Type B pancreatic cell (in vitro differentiated cells): ENCODE results near the gene IL32. TPM values are rescaled to one million over a fixed set of nuclear protein-coding genes. Genes with fewer than 3 reads are reported as not detected.
"Not testable (repeated sequence)": the region's sequence is repeated elsewhere in the genome, so short reads cannot be mapped to it uniquely, and the experiment has no call there.

Experiments
- DNase-seq: peaks from one replicate; pipeline ENCODE4 v3.0.0; 2021; ENCODE audit warnings: mixed read lengths; ENCODE audit not compliant: unreplicated experiment; ENCODE audit errors: extremely low spot score
- H3K27ac Mint-ChIP-seq: 2 replicates; pipeline ENCODE4 v1.8.0; 2021; ENCODE audit warnings: mild to moderate bottlenecking, mixed read lengths
- H3K27me3 Mint-ChIP-seq: 2 replicates; pipeline ENCODE4 v1.8.0; 2021; ENCODE audit warnings: mixed read lengths
- H3K36me3 Mint-ChIP-seq: 2 replicates; pipeline ENCODE4 v1.8.0; 2021; ENCODE audit warnings: mixed read lengths
- H3K4me1 Mint-ChIP-seq: one replicate; pipeline ENCODE4 v1.8.0; 2021; ENCODE audit warnings: mixed read lengths; ENCODE audit not compliant: unreplicated experiment
- H3K4me3 Mint-ChIP-seq: 2 replicates; pipeline ENCODE4 v1.8.0; 2021; ENCODE audit warnings: mild to moderate bottlenecking, mixed read lengths
- H3K9me3 Mint-ChIP-seq: 2 replicates; pipeline ENCODE4 v1.8.0; 2021; ENCODE audit warnings: mixed read lengths
- total RNA-seq: library from RNA; stranded (reverse); gene quantifications from 2 replicates; pipeline ENCODE4 v1.2.1, GENCODE V29; 2021; ENCODE audit warnings: low replicate concordance
- TF ChIP-seq, protein P1 (sequence below): fragments of 200-600 bp; sonication (generic); conservative IDR thresholded peaks from 2 replicates; pipeline ENCODE4 v1.5.0; 2021; ENCODE audit warnings: antibody characterized with exemption, mild to moderate bottlenecking

The IL32 gene
- total RNA-seq, 1 donor from 2014 or later: 12.7 TPM

DNA sequence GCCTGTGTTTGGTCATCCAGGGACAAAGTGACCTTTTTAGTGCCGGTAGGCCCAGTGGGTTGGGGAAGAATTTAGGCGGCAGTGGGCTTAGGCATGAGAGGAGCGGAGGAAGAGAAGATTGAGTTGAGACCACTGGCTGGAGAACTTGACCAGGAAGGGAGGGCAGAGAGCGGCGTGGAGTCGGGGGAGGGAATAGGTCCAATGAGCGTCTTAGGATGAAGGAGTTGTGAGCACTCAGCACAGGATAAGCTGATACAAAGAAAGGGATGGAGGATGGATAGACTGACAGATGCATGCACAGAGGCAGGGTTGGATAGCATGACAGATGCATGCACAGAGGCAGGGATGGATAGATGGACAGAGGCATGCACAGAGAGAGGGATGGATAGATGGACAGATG, 8.0 kb downstream of the IL32 start:
- H3K27ac Mint-ChIP-seq: no peak overlapping the region
- TF ChIP-seq, protein P1, sequence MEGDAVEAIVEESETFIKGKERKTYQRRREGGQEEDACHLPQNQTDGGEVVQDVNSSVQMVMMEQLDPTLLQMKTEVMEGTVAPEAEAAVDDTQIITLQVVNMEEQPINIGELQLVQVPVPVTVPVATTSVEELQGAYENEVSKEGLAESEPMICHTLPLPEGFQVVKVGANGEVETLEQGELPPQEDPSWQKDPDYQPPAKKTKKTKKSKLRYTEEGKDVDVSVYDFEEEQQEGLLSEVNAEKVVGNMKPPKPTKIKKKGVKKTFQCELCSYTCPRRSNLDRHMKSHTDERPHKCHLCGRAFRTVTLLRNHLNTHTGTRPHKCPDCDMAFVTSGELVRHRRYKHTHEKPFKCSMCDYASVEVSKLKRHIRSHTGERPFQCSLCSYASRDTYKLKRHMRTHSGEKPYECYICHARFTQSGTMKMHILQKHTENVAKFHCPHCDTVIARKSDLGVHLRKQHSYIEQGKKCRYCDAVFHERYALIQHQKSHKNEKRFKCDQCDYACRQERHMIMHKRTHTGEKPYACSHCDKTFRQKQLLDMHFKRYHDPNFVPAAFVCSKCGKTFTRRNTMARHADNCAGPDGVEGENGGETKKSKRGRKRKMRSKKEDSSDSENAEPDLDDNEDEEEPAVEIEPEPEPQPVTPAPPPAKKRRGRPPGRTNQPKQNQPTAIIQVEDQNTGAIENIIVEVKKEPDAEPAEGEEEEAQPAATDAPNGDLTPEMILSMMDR: no peak
- H3K4me3 Mint-ChIP-seq: no peak overlapping the region
- no peaks in the 10 kb centered on the region for H3K4me1 Mint-ChIP-seq
- H3K27me3 Mint-ChIP-seq: peaks cover 39% of the 10 kb centered on the region
- no peak for DNase-seq
- H3K36me3 Mint-ChIP-seq: no peaks in the 10 kb centered on the region
- no peaks in the 10 kb centered on the region for H3K9me3 Mint-ChIP-seq

DNA sequence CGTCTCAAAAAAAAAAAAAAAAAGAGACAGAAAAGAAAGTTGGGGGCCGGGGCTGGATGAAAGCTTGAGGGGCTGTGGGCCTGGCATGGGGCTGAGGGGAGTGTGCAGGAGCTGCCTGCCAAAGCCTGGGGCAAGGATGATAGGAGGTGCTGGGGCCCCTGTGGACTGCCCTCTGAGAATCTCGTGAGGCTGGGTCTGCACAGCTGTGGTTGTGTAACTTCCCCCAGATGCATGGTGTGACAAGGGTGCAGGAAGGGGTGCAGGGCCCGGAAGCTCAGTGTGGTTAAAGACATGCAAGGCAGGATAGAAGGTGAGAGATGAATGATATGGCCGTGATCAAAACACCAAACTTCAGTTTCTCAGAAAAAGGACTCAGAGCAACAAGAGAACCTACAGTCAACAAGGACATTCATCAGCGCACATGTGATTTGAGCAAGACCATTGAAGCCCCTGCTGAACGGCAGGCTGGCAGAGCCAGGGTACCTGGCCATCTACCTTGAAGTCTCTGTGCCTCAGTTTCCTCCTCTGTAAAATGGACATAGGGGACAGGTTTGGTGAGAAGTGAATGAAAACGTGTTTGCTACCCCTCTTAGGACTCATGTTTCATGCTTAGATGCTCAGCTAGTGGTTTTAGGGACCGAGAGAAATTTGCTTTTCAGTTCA, 9.6 kb downstream of the IL32 start:
- no peak overlapping the region for H3K27ac Mint-ChIP-seq
- no peaks in the 10 kb centered on the region for H3K9me3 Mint-ChIP-seq
- no peaks in the 10 kb centered on the region for H3K36me3 Mint-ChIP-seq
- H3K4me3 Mint-ChIP-seq: no peak overlapping the region
- DNase-seq: no peak
- H3K4me1 Mint-ChIP-seq: no peaks in the 10 kb centered on the region
- TF ChIP-seq, protein P1: no peak
- peaks cover 49% of the 10 kb centered on the region for H3K27me3 Mint-ChIP-seq

DNA sequence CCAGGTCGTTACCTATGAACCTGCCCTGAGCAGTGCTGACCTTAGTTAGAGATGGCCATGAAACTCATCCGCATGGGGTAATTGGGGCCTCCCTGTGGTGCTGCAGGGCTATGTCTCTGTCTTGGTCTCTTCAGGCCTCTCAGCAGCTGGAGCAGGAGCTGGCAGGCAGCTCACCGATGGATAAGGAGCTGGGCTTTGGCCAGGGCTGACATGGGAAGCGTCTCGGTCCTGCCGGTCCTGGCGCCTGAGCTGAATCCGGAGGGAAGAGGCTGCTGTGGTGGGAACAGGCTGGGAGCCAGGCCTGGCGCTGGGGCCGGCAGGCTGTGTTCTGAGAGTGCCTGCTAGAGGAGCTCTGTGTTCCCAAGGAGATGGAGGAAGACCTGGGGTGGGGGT, 10.1 kb downstream of the IL32 start:
- Mint-ChIP-seq H3K4me3 (no peak overlapping the region), H3K27ac (no peak overlapping the region), H3K36me3 (no peaks in the 10 kb centered on the region), H3K27me3 (peaks cover 53% of the 10 kb centered on the region), H3K9me3 (no peaks in the 10 kb centered on the region), H3K4me1 (no peaks in the 10 kb centered on the region)
- TF ChIP-seq, protein P1: no peak
- DNase-seq: no peak

DNA sequence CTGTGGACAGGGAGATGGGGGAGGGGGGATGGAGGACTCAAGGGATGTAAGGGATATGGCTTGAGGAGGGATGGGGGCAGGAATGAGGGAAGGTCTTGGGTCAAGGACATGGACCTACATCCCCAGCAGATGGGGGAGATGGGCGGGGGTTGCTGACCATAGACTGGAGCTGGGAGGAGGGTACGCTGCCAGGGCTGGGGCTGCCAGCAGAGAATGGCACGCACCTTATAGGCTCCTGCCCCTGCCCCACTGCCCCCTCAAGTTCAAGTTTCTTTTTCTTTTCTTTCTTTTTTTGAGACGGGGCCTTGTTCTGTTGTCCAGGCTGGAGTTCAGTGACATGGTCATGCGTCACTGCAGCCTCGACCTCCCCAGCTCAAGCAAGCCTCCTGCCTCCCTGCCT, 10.5 kb downstream of the IL32 start:
- H3K27me3 Mint-ChIP-seq: peaks cover 57% of the 10 kb centered on the region
- not testable (repeated sequence) for H3K27ac Mint-ChIP-seq, H3K9me3 Mint-ChIP-seq, H3K36me3 Mint-ChIP-seq, DNase-seq, H3K4me3 Mint-ChIP-seq, H3K4me1 Mint-ChIP-seq

DNA sequence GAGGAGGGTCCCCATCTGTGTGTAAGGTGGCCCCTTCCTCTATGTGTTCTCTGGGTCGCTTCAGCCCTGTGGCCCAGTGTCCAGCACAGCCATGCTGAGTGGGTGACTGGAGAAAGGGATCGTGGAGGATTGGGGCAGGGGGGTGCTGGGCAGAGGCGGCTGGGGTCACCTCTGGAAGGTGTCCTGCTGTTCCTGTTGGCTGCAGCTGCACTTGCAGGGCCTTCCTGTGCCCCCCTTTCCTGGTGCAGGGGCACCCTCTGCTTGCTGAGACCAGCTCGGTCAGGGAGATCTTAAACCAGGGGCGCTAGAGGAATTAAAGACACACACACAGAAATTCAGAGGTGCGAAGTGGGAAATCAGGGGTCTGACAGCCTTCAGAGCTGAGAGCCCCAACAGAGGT, 11.1 kb downstream of the IL32 start:
- H3K27ac Mint-ChIP-seq: no peak overlapping the region
- H3K36me3 Mint-ChIP-seq: no peaks in the 10 kb centered on the region
- peaks cover 58% of the 10 kb centered on the region for H3K27me3 Mint-ChIP-seq
- no peaks in the 10 kb centered on the region for H3K4me1 Mint-ChIP-seq
- H3K9me3 Mint-ChIP-seq: no peaks in the 10 kb centered on the region
- no peak for DNase-seq
- H3K4me3 Mint-ChIP-seq: no peak overlapping the region
- TF ChIP-seq, protein P1: no peak

DNA sequence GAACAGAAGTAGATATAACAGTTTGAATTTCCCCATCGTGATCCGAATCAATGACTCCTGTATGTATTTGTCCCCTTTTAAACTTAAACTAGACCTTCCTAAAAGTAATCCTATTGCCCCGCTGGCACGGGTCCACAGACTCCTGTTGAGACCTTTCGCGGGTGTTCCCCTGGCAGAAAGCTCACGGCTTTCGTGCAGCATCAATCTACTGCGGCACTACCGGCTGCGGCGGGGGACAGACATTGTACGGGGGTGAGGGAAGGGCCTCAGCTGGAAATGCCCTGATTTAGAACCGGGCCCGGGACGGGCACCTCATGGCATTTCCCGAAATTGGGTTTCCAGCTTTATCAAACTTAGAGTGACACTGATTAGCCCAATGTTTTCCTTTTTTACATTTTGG, 14.6 kb downstream of the IL32 start:
- H3K4me3 Mint-ChIP-seq: no peak overlapping the region

DNA sequence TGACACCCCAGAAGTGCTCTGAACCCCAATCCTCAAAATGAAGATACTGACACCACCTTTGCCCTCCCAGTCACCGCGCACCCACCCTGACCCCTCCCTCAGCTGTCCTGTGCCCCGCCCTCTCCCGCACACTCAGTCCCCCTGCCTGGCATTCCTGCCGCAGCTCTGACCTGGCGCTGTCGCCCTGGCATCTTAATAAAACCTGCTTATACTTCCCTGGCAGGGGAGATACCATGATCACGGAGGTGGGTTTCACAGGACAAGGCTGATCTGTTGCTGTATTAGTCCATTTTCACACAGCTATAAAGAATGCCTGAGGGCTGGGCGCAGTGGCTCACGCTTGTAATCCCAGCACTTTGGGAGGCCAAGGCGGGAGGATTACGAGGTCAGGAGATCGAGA, 16.5 kb downstream of the IL32 start:
- H3K4me3 Mint-ChIP-seq, H3K9me3 Mint-ChIP-seq: not testable (repeated sequence)
- H3K27me3 Mint-ChIP-seq: peaks cover 25% of the 10 kb centered on the region

More for the DNA sequence above, 14.6 kb downstream of the IL32 start:
- TF ChIP-seq, protein P1: no peak
- no peaks in the 10 kb centered on the region for H3K9me3 Mint-ChIP-seq
- no peaks in the 10 kb centered on the region for H3K36me3 Mint-ChIP-seq
- H3K27me3 Mint-ChIP-seq: peaks cover 39% of the 10 kb centered on the region
- H3K4me1 Mint-ChIP-seq: no peaks in the 10 kb centered on the region
- DNase-seq: no peak
- no peak overlapping the region for H3K27ac Mint-ChIP-seq

DNA sequence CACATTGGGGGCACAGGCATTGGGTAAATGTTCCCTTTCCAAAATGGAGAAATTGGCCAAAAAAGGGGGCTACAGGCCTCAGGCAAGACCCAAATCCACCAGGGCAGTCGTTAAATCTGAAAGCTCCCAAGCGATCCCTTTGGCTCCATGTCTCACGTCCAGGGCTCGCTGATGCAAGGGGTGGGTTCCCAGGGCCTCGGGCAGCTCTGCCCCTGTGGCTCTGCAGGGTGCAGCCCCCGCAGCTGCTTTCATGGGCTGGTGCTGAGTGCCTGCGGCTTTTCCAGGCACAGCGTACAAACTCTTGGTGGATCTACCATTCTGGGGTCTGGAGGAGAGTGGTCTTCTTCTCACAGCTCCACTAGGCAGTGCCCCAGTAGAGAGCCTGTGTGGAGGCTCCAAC, 18.0 kb downstream of the IL32 start:
- H3K4me1 Mint-ChIP-seq: peaks cover 10% of the 10 kb centered on the region
- DNase-seq, H3K36me3 Mint-ChIP-seq, H3K4me3 Mint-ChIP-seq, H3K27ac Mint-ChIP-seq, H3K9me3 Mint-ChIP-seq: not testable (repeated sequence)
- peaks cover 19% of the 10 kb centered on the region for H3K27me3 Mint-ChIP-seq

More for the DNA sequence above, 16.5 kb downstream of the IL32 start:
- DNase-seq, H3K4me1 Mint-ChIP-seq, H3K36me3 Mint-ChIP-seq, H3K27ac Mint-ChIP-seq: not testable (repeated sequence)
